ENCODE data around the gene FLACC1.

Gene FLACC1

GRCh38 chr2:201275069-201275468 lies 82.1 kb downstream of the FLACC1 start:
- no peak for DNase-seq

DNA sequence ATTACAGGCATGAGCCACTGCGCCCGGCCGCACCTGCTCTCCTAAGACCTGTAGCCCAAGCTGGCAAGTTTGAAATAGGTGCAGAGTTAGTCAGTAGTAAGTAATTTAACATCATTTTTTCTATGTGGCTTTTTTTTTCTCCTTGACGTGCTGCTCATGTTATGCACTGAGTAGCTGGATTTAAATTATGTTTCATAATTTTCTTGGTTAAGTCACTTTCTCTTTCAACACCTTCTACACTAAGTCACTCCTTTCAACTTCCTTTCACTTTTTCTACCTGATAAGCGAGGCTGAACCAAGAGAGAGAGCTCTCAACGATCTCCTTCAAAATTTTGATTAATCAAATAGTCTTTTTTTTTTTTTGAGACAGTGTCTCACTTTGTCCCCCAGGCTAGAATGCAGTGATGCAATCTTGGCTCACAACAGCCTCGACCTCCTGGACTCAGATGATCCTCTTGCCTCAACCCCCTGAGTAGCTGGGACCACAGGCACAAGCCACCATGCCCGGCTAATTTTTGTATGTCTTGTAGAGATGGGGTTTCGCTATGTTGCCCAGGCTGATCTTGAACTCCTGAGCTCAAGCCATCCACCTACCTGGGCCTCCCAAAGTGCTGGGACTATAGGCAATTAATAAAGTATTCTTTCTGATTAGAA lies 83.7 kb downstream of the FLACC1 start:
- no peak for DNase-seq

DNA sequence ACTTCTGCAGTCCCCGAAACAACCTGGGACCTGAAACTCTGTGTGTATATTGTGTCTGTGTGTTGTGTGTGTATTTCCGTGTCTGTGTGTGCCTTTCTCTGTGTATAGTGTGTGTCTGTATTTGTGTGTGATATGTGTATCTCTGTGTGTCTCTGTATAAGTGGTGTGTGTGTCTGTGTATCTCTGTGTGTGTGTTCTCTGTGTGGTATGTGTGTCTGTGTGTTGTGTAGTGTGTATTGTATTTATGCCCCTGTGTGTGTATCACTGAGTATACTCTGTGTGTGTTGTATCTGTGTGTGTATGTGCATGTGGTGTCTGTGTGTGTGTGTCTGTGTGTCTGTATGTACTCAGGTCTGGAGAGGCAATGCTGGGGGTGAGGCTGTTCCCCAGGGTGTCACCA lies 85.2 kb downstream of the FLACC1 start:
- no peak for DNase-seq

DNA sequence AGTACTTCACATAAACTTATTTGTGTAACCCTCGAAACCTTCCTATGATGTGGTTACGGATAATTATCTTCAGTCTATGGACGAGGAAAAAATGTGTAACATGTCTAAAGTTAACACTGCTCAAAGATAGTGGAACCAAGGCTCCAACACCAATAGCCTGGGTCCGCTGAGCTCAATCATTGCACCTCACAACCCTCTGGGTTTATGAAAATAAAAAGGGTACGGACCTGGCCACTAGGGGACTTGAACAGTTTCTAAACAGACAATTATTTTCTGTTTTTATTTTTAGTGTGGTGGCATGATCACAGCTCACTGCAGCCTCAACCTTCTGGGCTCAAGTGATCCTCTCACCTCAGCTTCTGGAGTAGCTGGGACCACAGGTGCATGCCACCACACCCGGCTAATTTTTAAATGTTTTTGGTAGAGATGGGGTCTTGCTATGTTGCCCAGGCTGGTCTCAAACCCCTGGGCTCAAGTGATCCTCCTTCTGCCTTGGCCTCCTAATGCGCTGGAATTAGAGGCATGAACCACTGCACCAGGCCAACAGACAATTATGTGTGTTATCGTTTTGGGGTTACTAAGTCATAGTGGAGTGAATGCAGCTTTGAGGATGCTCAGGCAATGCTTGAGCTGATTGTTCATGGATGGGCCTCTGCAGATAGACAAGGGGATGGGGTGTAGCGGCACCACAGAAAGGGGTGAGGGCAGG lies 86.7 kb downstream of the FLACC1 start:
- no peak for DNase-seq

GRCh38 chr2:201269764-201270163 lies 87.4 kb downstream of the FLACC1 start:
- DNase-seq = no peak

DNA sequence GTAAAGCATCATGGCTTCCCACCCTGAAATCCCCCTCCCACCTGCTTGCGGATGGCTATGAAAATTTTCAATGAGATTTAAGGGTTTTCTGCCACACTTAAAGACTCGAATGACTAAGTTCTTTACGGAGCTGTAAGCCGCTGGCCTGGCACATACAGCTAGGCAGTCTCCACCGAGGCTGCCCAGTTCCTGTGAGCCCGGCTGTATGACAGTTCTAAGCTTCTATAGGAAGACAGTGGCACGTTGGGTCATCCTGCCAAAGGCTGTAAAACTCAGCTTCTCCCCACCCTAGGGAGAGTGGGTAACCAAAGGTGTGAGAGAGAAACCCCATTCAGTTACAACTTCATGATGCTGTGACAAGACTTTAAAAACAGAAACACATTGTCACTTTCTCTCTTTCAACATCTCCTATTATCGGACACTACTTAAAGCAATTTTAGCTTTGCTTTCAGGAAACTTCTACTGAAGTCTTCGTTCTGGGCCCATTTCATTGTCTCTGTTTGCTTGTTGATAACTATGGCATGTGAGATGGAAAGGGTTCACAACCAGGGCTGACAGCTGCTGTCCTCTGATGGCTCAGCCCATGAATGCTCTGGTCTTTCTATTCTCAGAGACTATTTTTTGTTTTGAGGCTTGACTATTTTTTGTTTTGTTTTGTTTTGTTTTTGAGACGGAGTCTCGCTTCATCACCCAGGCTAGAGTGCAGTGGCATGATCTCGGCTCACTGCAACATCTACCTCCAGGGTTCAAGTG lies 89.7 kb downstream of the FLACC1 start:
- no peak for DNase-seq

DNA sequence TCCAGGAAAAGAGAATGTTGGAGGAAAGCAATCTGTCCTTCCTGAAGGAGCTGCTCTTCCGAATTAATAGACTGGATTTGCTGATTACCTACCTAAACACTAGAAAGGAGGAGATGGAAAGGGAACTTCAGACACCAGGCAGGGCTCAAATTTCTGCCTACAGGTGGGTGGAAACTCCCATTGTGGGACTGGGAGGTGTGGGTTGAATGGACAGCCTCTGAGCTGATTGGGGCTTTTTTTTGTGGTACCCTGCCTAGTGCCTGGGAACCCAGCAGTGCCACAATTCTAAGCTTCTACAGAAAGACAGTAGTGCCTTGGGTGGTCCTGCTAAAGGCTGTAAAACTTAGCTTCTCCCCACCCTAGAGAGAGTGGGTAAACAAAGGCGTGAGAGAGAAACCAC lies 90.5 kb downstream of the FLACC1 start:
- no peak for DNase-seq

DNA sequence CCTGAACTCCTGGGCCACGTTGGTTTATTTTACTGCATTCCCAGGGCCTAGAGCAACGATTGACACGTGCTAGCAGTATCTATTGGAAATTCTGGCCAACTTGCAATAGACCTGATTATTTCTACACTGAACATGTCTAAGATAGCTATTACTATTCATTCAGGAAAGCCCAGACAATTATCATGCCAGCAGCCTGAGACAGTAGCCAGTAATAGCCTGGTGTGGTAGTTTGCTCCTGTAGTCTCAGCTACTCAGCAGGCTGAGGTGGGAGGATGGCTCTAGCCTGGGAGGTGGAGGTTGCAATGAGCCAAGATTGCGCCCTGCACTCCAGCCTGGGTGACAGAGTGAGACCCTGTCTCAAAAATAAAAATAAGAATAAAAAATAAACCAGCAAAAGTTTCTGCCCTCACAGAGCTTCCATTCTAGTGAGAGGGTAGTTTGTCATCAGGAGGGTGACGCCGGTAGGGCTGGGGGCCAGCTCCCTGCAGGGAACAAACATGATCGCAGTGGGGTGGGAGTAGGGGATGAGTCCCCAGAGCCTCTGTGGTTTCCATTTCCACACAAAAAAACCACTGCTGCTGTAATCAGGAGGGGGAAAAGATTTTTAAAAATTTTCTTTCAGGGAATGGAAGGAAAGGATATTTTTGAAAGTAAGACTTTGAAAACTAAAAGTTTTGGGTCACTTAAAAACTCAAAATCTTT lies 92.5 kb downstream of the FLACC1 start:
- DNase-seq = no peak

GRCh38 chr2:201263779-201264178 lies 93.4 kb downstream of the FLACC1 start:
- DNase-seq = no peak

GRCh38 chr2:201262718-201263117 lies 94.4 kb downstream of the FLACC1 start:
- DNase-seq = peak; percentile 32

GRCh38 chr2:201261906-201262305 lies 95.2 kb downstream of the FLACC1 start:
- no peak for DNase-seq

DNA sequence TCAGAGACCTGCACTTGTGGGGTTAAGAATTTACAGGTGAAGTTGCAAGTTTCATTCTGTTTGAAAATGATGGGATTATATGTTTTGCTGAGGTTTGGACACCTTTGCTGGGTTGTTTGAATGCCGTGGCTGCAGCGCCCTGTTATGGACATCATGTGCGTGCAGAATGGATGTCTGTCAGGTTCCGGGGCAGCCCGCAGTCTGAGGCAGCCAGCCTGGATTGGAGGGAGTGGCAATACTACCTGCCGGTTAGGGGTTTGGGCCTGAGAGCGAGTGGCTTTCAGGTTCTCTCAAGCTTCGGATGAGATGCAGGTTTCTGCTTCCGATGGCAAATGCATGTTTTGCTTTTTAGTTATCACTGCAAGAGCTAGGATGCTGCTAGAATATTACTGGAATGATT lies 95.7 kb downstream of the FLACC1 start:
- DNase-seq = peak; percentile 63

GRCh38 chr2:201260302-201260800 lies 96.8 kb downstream of the FLACC1 start, which contains the start of gene CASP8:
Gene CASP8, plus strand, starts transcription at chr2:201260536. Its CDS starts 5,951 bp downstream, at chr2:201266487.
- peak; percentile 64 for DNase-seq

GRCh38 chr2:201258666-201259615 lies 98.2 kb downstream of the FLACC1 start:
- DNase-seq = no peak

DNA sequence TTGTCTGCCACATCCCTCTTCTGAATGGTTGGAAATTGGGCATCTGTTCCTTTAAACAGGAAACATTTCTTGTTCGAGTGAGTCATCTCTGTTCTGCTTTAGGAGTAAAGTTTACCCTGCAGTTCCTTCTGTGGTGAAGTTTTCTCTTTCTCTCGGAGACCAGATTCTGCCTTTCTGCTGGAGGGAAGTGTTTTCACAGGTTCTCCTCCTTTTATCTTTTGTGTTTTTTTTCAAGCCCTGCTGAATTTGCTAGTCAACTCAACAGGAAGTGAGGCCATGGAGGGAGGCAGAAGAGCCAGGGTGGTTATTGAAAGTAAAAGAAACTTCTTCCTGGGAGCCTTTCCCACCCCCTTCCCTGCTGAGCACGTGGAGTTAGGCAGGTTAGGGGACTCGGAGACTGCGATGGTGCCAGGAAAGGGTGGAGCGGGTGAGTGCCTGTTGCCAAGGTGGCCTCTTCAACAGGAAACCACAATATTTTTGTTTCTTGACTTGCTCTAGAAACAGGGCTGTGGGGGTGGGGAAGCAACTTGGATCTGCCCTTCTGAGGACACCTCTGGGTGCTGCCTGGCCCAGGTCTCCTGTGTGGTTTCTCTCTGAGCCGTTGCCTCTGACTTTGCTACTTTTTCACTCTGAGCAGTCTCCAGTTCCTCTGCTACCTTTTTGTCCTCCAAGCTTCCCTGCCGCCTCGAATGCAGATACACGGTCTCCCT lies 99.0 kb downstream of the FLACC1 start:
- peak; percentile 94 for DNase-seq

DNA sequence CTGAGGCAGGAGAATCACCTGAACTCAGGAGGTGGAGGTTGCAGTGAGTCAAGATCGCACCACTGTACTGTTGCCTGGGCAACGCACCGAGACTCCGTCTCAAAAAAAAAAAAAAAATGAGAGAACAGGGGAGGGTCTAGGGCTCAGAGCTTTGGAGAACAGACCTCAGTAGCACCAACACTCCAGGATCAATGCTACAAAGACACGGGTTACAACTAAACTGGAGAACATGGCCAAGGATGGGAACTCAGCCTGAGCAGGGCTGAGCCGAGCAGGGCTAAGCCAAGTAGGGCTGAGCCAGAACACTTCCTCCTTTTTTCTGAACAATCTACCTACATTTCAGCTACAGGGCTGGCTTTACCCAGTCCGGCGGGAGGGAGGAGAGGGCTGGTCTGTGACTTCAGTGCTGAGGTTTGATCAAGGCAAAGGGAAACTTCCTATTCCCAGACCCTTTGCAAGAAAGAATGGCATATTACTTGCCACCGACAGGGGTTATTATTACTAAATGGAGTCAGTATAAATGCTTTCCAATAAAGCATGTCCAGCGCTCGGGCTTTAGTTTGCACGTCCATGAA lies 99.7 kb downstream of the FLACC1 start:
- DNase-seq = peak; percentile 51

GRCh38 chr2:201256082-201256481 lies 101.1 kb downstream of the FLACC1 start:
- no peak for DNase-seq

DNA sequence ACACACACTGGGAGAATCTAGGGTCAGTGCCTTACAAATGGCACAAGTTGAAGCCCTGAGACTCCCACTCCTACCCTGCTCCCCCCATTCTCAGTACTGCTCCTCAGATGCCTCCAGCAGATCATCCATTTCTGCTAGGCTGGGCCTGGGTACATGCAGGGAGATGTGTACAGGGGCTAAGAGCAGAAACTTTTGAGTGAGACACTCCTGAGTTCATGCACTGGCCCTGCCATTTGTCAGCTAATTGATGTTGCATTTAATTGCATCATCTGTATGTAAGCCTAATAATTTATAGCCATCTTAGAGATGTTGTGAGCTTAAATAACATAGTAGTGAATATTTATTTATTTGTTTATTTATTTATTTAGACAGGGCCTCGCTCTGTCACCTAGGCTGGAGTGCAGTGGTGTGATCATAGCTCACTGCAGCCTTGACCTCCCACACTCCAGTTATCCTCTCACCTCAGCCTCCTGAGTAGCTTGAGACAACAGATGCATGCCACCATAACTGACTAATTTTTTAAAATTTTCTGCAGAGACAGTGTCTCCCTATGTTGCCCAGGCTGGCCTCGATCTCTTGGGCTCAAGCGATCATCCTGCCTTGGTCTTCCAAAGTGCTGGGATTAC lies 101.6 kb downstream of the FLACC1 start:
- DNase-seq = no peak

GRCh38 chr2:201254081-201254730 lies 102.9 kb downstream of the FLACC1 start:
- no peak for DNase-seq

GRCh38 chr2:201250741-201251140 lies 106.4 kb downstream of the FLACC1 start:
- DNase-seq = no peak

Data from stimulated activated CD4-positive, alpha-beta T cell treated with anti-CD3 and anti-CD28 coated beads, Interleukin-15, amount 100 ng/mL, for 24 hours (primary cell).